ENCODE measurements around the gene SH2D3A.
A peak's percentile ranks its signal among the peaks of the same experiment; 100 is the strongest.
"Not testable (repeated sequence)": the region's sequence is repeated elsewhere in the genome, so short reads cannot be mapped to it uniquely, and the experiment has no call there.

SH2D3A gene

DNA sequence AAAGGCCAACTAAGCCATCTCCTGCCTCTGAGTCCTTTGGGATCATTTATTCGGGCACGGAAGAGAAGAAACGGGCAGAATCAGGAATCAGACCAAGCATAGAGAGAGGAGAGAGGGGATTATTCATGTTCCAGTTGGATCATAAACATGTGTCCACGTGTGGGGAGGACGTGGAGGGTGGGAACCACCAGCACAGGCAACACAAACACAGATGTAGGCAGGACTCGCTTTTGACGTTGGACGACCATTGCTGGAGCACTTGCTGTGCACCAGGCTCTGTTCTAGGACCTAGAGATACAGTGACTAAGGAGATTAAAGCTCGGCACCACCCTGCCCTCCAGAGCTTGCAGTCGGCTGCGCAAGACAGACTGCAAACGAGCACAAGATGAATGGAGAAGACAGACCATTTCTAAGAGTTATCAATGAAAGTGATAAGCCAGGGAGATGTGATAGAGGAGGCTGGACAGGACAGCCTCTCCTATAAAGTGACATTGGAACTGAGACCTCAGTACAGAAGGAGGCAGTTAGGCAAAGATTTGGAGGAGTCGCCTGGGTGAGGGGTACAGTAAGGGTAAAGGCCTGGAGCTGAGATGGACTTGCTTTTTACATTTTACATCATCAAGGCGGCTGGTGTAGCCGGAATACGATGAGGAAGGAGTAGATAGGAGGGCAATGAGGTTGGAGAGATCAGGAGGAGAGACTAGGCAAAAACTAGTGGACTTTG is 716 bp downstream of the SH2D3A start:
- peak overlapping the region; percentile 85 for H3K4me3 ChIP-seq (ENCODE audit: low read length)
- H3K27ac ChIP-seq (ENCODE audit: low read length) = peak overlapping the region; percentile 66
- no peaks in the 10 kb centered on the region for H3K9me2 ChIP-seq (replicated peaks; ENCODE audit: insufficient read depth, low read length)
- H3K9me3 ChIP-seq (replicated peaks; ENCODE audit: insufficient read depth, low read length) = no peaks in the 10 kb centered on the region
- H3K36me3 ChIP-seq (replicated peaks; ENCODE audit: insufficient read depth, low read length) = no peaks in the 10 kb centered on the region
- peak overlapping the region; percentile 93 for H3K4me2 ChIP-seq (ENCODE audit: low read depth, low read length)
- H3K4me1 ChIP-seq (ENCODE audit: low read length) = peaks cover 18% of the 10 kb centered on the region
- H3F3A ChIP-seq (ENCODE audit: insufficient read depth, low read length) = peaks cover 19% of the 10 kb centered on the region
- H3K9ac ChIP-seq (ENCODE audit: low read length) = peak overlapping the region; percentile 66
- H3K79me2 ChIP-seq (ENCODE audit: low read length) = peaks cover 43% of the 10 kb centered on the region
- no peaks in the 10 kb centered on the region for H4K20me1 ChIP-seq (ENCODE audit: insufficient read depth, low read length)
- peak; percentile 31 for DNase-seq
- no peaks in the 10 kb centered on the region for H3K27me3 ChIP-seq (replicated peaks; ENCODE audit: insufficient read depth, low read length)
- no peak for TF ChIP-seq EZH2phosphoT487 (IDR thresholded peaks at IDR 0.05; ENCODE audit: low read length)
- TF ChIP-seq, protein P1, sequence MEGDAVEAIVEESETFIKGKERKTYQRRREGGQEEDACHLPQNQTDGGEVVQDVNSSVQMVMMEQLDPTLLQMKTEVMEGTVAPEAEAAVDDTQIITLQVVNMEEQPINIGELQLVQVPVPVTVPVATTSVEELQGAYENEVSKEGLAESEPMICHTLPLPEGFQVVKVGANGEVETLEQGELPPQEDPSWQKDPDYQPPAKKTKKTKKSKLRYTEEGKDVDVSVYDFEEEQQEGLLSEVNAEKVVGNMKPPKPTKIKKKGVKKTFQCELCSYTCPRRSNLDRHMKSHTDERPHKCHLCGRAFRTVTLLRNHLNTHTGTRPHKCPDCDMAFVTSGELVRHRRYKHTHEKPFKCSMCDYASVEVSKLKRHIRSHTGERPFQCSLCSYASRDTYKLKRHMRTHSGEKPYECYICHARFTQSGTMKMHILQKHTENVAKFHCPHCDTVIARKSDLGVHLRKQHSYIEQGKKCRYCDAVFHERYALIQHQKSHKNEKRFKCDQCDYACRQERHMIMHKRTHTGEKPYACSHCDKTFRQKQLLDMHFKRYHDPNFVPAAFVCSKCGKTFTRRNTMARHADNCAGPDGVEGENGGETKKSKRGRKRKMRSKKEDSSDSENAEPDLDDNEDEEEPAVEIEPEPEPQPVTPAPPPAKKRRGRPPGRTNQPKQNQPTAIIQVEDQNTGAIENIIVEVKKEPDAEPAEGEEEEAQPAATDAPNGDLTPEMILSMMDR (IDR thresholded peaks at IDR 0.05; ENCODE audit: low read length) = no peak
- no peak for TF ChIP-seq EZH2 (optimal IDR thresholded peaks at IDR 0.05; ENCODE audit: low read depth, low read length)
- peak overlapping the region; percentile 62 for H2AFZ ChIP-seq (ENCODE audit: low read length)

DNA sequence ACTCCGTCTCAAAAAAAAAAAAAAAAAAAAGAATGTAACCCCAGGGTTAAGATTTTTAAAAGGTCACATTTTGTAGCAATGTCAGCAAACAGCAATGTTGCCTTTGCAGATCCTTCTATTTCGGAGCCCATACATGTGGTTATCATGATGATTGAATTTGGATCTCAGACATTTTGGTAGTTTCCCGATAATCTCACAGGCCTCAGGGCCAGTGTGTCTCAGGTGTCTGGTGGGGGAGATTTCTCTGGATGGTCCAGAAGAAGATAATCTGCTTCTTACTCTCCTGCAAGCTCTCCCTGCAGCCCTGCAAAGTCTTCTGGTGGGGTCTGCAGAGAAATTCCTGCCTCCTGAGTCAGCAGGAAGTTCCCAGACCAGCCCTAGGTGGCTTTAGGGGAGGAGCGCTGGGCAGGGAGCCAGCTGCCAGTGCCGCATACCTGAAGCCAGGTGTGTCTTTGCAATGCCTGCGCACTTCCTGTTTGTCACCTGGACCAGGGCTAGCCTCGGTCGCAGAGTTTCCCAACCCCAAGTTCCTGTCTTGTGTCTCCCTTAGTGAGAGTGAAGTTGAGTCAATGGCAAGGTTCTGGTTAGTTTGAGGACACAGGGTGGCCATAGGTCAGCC is 1.4 kb downstream of the SH2D3A start:
- H3K9me3 ChIP-seq (replicated peaks; ENCODE audit: insufficient read depth, low read length) = no peaks in the 10 kb centered on the region
- H4K20me1 ChIP-seq (ENCODE audit: insufficient read depth, low read length) = no peaks in the 10 kb centered on the region
- H3K9me2 ChIP-seq (replicated peaks; ENCODE audit: insufficient read depth, low read length) = no peaks in the 10 kb centered on the region
- no peak overlapping the region for H2AFZ ChIP-seq (ENCODE audit: low read length)
- no peaks in the 10 kb centered on the region for H3K36me3 ChIP-seq (replicated peaks; ENCODE audit: insufficient read depth, low read length)
- peak overlapping the region; percentile 93 for H3K4me2 ChIP-seq (ENCODE audit: low read depth, low read length)
- H3K27ac ChIP-seq (ENCODE audit: low read length) = peak overlapping the region; percentile 66
- peak overlapping the region; percentile 66; the same call in 1 of the 2 replicates for H3K9ac ChIP-seq (ENCODE audit: low read length)
- peaks cover 48% of the 10 kb centered on the region for H3K79me2 ChIP-seq (ENCODE audit: low read length)
- H3K4me1 ChIP-seq (ENCODE audit: low read length) = peaks cover 18% of the 10 kb centered on the region
- DNase-seq = peak; percentile 85
- no peaks in the 10 kb centered on the region for H3K27me3 ChIP-seq (replicated peaks; ENCODE audit: insufficient read depth, low read length)
- peaks cover 19% of the 10 kb centered on the region for H3F3A ChIP-seq (ENCODE audit: insufficient read depth, low read length)
- peak overlapping the region; percentile 85 for H3K4me3 ChIP-seq (ENCODE audit: low read length)
- TF ChIP-seq, protein P1 (IDR thresholded peaks at IDR 0.05; ENCODE audit: low read length) = no peak
- TF ChIP-seq EZH2phosphoT487 (IDR thresholded peaks at IDR 0.05; ENCODE audit: low read length) = no peak
- TF ChIP-seq EZH2 (optimal IDR thresholded peaks at IDR 0.05; ENCODE audit: low read depth, low read length) = no peak

DNA sequence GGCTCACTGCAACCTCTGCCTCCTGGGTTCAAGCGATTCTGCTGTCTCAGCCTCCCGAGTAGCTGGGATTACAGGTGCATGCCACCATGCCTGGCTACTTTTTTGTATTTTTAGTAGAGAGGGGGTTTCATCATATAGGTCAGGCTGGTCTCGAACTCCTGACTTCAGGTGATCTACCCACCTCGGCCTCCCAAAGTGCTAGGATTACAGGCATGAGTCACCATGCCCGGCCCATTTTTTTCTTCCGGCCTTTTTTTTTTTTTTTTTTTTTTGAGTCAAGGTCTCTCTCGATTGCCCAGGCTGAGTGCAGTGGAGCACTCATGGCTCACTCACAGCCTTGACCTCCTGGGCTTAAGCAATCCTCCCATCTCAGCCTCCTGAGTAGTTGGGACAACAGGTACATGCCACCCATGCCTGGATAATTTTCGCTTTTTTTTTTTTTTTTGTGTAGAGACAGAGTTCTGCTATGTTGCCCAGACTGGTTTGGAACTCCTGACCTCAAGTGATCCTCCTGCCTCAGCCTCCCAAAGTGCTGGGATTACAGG is 4.9 kb downstream of the SH2D3A start:
- H3K36me3 ChIP-seq (replicated peaks; ENCODE audit: insufficient read depth, low read length); H3K9me3 ChIP-seq (replicated peaks; ENCODE audit: insufficient read depth, low read length); H3K9ac ChIP-seq (ENCODE audit: low read length); H3K4me3 ChIP-seq (ENCODE audit: low read length); H4K20me1 ChIP-seq (ENCODE audit: insufficient read depth, low read length); H3K27ac ChIP-seq (ENCODE audit: low read length); H3F3A ChIP-seq (ENCODE audit: insufficient read depth, low read length); DNase-seq; H3K9me2 ChIP-seq (replicated peaks; ENCODE audit: insufficient read depth, low read length); H3K4me2 ChIP-seq (ENCODE audit: low read depth, low read length); H2AFZ ChIP-seq (ENCODE audit: low read length); H3K27me3 ChIP-seq (replicated peaks; ENCODE audit: insufficient read depth, low read length): not testable (repeated sequence)
- Histone ChIP-seq H3K4me1 (ENCODE audit: low read length) (peaks cover 11% of the 10 kb centered on the region), H3K79me2 (ENCODE audit: low read length) (peaks cover 57% of the 10 kb centered on the region)
